ENCODE measurements around the gene TMPRSS11B.
"Not testable (repeated sequence)": the region's sequence is repeated elsewhere in the genome, so short reads cannot be mapped to it uniquely, and the experiment has no call there.

Gene TMPRSS11B

DNA sequence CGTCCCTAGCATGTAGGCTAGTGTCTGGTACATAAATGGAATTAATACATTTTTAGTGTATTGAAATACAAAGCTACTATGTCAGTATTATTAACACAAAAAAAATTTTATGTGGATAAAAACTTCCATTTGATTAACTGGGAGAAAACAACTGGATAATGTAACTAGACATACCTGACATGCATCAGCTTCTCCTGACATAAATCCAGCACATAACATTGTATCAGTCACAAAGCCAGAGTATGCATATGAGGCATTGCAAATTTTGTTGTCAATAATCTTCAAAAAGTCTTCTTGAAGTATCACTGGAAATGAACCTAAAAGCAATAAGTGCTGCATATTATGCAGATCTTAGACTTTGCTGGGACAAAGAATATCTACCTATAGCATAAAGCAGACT, 16.9 kb downstream of the TMPRSS11B start:
- DNase-seq (ENCODE audit: low read depth in 1 of 2, low spot score in 1 of 2), result no peak

DNA sequence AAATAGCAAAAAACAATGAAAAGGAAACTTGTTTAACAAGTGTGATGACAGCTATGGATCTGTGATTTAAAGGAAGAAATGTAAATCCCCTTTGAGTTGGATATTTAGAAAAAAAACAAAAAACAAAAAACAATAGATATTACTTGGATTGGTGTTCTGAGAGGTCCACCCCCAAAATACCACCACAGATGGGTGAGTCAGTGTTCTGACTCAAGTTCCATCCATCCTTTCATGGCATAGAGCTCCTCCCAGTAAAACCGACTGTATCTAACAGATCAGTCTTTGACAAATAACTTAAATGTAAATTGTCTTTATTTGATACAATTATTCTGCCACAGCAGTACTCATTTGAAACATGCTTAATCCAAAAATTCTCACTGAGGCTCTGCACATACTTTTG, 27.4 kb downstream of the TMPRSS11B start:
- no peak for DNase-seq (ENCODE audit: low read depth in 1 of 2, low spot score in 1 of 2)

DNA sequence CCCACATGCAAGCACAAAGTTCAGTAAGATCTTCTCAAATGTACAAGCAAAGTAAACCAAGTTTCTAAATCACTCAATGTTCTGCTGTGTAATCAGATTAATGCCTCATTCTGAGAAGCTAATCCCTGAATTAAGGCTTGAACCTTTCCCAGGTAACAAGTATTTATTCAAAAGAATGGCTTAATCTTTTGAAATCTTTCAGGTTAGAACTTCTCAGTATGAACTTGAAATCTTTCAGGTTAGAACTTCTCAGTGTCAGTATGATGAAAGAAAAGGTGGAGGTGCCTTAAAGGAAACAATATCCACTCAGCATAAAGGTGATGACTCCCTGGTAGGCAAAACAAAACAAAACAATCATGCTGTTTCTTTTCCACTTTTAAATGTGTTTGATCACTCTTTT, 29.0 kb downstream of the TMPRSS11B start:
- DNase-seq (ENCODE audit: low read depth in 1 of 2, low spot score in 1 of 2), result no peak

DNA sequence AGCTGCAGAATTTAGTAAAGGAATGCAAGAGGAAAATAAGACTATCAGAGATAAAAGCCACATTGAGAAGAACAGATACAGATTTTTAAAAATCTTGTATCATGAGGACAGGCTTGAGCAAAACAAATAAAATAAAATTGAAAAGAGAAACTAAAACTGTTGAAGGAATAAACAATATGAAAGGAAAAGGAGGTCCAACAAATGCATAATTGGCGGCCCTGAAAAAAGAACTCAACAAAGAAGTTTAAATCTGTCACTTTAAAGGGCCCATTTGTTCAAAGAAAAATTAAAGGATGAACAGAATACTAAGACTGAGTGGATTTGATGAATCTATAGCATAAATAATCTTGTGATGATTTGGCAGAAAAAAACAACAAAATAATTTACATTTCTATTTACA, 36.5 kb downstream of the TMPRSS11B start:
- DNase-seq (ENCODE audit: low read depth in 1 of 2, low spot score in 1 of 2), result no peak

DNA sequence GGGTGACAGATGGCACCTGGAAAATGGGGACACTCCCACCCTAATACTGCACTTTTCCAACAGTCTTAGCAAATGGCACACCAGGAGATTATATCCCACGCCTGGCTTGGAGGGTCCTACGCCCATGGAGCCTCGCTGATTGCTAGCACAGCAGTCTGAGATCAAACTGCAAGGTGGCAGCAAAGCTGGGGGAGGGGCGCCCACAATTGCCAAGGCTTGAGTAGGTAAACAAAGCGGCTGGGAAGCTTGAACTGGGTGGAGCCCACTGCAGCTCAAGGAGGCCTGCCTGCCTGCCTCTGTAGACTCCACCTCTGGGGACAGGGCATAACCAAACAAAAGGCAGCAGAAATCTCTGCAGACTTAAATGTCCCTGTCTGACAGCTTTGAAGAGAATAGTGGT, 51.2 kb downstream of the TMPRSS11B start:
- DNase-seq (ENCODE audit: low read depth in 1 of 2, low spot score in 1 of 2), result not testable (repeated sequence)

DNA sequence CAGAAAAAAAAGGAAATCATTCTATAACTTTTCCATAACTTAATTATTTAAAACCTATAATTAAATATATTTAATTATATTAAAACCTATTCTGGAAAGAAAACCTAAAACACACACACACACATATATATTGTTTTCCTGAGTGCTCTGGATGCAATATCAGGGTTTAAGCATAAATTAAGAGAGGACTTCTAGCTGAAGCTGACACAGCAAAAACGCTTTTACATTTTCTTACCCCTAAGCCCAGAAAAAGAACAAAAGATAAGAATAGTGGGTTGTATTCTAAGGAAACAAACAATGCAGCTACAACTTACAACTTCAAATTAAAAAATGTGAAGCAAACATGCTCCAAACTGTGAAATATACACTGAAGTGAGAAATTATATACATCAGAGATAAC, 52.3 kb downstream of the TMPRSS11B start:
- no peak for DNase-seq (ENCODE audit: low read depth in 1 of 2, low spot score in 1 of 2)

DNA sequence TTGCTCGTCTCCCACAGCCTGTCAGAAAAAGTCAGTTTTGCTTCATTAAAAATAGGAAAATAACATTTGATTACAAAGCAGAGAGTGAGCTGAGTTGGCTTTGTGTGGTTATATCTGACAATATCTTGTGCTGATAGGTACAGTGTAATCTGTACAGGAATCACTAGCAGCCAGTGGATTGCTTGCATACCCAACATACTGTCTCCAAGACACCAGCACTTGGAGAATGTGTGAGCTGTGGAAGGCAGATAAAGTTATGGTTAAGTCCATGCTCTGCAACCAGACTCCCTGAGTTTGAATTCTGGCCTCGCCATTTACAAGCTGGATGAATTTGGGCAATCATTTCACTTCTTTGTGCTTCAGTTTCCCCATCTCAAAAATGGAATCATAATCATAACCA, 58.3 kb downstream of the TMPRSS11B start:
- no peak for DNase-seq (ENCODE audit: low read depth in 1 of 2, low spot score in 1 of 2)

DNA sequence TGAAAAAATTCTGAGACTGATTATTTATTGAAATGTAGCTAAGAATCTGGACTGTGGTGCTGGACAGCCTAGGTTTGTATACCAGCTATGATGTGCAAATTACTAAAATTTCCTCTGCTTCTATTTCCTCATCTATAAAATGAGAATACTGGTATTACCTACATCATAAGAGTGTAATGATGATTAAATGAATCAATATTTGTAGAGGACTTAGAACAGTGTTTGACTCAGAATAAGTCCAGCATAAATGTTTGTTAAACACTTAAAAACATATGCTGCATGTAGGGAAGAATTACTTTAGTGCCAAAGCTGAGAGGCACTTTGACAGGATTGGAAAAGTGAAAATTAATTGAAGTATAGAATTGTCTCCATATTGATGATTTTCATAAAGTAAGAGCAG, 60.6 kb downstream of the TMPRSS11B start:
- DNase-seq (ENCODE audit: low read depth in 1 of 2, low spot score in 1 of 2), result no peak

DNA sequence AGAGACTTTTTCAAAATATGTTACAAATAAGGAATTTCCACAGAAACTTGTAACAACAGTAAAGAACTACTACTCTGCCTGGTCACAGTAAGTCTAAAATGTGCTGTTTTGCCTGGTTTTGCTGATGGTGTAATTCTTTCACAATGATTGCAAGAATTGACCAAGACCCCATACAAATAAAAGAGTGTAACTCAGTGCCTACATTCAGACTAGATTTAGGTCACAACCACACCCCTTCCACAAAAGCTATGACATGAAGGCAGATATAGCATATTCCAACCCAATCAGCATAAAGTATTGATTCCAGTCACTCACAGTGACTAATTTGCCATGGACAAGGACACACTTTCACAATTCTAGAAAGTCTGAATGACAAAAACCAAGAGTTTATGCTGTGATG, 62.1 kb downstream of the TMPRSS11B start:
- no peak for DNase-seq (ENCODE audit: low read depth in 1 of 2, low spot score in 1 of 2)

DNA sequence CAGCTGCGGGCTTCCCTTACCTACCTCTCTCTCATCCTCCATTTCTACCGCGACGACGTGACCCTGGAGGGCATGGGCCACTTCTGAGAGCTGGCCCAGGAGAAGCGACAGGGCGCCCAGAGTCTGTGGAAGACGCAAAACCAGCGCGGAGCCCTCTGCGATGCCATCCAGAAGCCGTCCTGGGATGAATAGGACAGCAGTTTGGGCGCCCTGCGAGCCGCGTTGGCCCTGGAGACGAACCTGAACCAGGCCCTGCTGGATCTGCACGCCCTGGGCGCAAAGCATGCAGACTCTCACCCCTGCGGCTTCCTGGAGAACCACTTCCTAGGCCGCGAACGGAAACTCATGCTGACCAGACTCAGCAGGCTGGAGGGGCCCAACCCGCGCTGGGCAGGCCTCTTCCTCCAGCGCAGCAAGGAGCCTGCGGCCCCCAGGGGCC, 63.1 kb downstream of the TMPRSS11B start:
- no peak for DNase-seq (ENCODE audit: low read depth in 1 of 2, low spot score in 1 of 2)

DNA sequence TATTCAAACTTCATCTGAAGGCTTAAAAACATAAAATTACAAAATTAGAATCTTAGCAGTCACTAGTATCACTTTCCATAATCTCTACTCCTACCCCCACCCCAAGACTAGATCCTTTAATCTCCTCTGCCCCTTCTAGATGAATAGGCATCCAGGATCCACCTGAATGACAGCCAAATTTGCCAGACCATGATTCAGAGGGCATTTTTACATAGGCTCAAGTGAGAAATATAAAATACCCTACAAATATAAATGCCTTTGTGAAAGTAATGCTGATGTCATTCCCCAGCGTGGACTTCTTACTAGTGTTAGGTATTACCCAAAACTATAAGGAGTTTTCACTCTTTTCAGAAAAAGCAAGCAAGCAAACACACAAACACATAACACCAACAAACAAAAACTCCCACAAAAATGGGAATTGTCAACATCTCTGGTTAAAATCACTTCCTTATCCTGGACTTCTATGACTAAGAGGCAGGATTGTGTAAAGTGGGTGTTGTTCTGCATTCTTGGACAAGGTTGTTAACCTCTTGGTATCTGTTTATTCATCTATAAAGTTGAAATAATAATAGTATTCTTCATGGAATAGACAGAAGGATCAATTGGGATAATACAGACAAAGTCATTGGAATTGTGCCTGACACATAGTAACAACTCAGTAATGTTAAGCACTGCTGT, 64.5 kb downstream of the TMPRSS11B start:
- DNase-seq (ENCODE audit: low read depth in 1 of 2, low spot score in 1 of 2), result no peak

DNA sequence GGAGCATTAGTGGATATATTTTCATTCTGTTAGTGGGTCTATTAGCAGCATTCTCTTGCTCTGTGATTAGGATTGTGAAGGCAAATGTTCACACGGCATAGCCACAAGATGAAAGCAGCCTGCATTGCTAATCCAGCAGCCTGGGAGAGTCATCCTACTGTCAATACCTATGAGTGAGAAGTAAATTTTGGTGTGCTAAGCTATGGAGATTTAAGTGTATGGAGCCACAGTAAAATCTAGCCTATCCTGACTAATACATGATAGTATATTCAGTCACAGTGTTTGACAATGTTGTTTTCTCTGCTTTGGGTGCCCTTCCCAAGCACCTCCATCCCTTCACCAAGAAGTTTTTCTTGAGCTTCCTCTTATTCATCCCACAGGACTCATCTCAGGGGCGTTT, 68.6 kb downstream of the TMPRSS11B start:
- no peak for DNase-seq (ENCODE audit: low read depth in 1 of 2, low spot score in 1 of 2)
